SK-N-SH (cell line): ENCODE data around the gene NECTIN2. TPM values are rescaled to one million over a fixed set of nuclear protein-coding genes. Genes with fewer than 3 reads are reported as not detected.

Experiments
- CTCF ChIA-PET: fragments of 300-600, 350-600 bp; formaldehyde crosslinking; extraction: SDS; loops from one replicate; lab custom pipeline; 2021; lab: Yijun Ruan, JAX
- POLR2A ChIA-PET: fragments of 350-600 bp; sonication (Branson Sonifier 250); formaldehyde crosslinking; extraction: SDS; loops from one replicate; lab custom pipeline; 2020; ENCODE audit warnings: antibody characterized with exemption, inconsistent platforms; lab: Yijun Ruan, JAX
- DNase-seq: peaks from one replicate; pipeline ENCODE4 v3.0.0; 2012
- H2AFZ ChIP-seq: fragments of 200-600 bp; sonication (generic); 2 replicates; pipeline ENCODE4 v1.8.1; 2016; ENCODE audit warnings: antibody characterized with exemption, mild to moderate bottlenecking, low read depth
- H3F3A ChIP-seq: fragments of 200-600 bp; sonication (generic); replicated peaks from 2 replicates; pipeline ENCODE3; 2016; ENCODE audit warnings: antibody characterized with exemption, mild to moderate bottlenecking; ENCODE audit not compliant: insufficient read depth
- H3K27ac ChIP-seq, 2 experiments: fragments of 200-500 bp in 1 of 2; fragments of 200-600 bp in 1 of 2; sonication (Bioruptor generic) in 1 of 2; sonication (generic), shearing (Covaris generic) in 1 of 2; 2 replicates each; pipeline versions ENCODE4 v1.5.1 to v1.6.1; 2014 to 2016; ENCODE audit warnings: low read depth in 2 of 2, inconsistent platforms in 1 of 2, low read length in 1 of 2, mild to moderate bottlenecking in 1 of 2, mixed read lengths in 1 of 2
- H3K27me3 ChIP-seq: fragments of 200-600 bp; sonication (generic), shearing (Covaris generic); 2 replicates; pipeline ENCODE4 v1.6.1; 2016; ENCODE audit warnings: mixed run types; ENCODE audit not compliant: insufficient read depth
- H3K36me3 ChIP-seq, 2 experiments: fragments of 200-500 bp in 1 of 2; fragments of 200-600 bp in 1 of 2; sonication (Bioruptor generic) in 1 of 2; sonication (generic) in 1 of 2; replicated peaks in 1 of 2; 2 replicates each; pipeline versions ENCODE3 to v1.5.1; 2014 to 2016; ENCODE audit warnings: low read length in 1 of 2, mild to moderate bottlenecking in 1 of 2; ENCODE audit not compliant: insufficient read depth in 2 of 2, control insufficient read depth in 1 of 2
- H3K4me1 ChIP-seq, 2 experiments: fragments of 200-500 bp in 1 of 2; fragments of 200-600 bp in 1 of 2; sonication (Bioruptor generic) in 1 of 2; sonication (generic), shearing (Covaris generic) in 1 of 2; 2 replicates each; pipeline versions ENCODE4 v1.5.1 to v1.6.1; 2014 to 2016; ENCODE audit warnings: low read depth in 1 of 2, low read length in 1 of 2, mixed run types in 1 of 2; ENCODE audit not compliant: insufficient read depth in 2 of 2, control insufficient read depth in 1 of 2
- H3K4me2 ChIP-seq: fragments of 200-600 bp; sonication (generic), shearing (Covaris generic); 2 replicates; pipeline ENCODE4 v1.6.1; 2017; ENCODE audit warnings: mixed run types
- H3K4me3 ChIP-seq, 2 experiments: fragments of 200-500 bp in 1 of 2; fragments of 200-600 bp in 1 of 2; sonication (Bioruptor generic) in 1 of 2; sonication (generic), shearing (Covaris generic) in 1 of 2; 2 replicates each; pipeline versions ENCODE4 v1.5.1 to v1.8.1; 2014 to 2016; ENCODE audit warnings: low read depth in 2 of 2, inconsistent platforms in 1 of 2, low read length in 1 of 2, mild to moderate bottlenecking in 1 of 2, mixed read lengths in 1 of 2, moderate library complexity in 1 of 2
- H3K79me2 ChIP-seq: fragments of 200-600 bp; sonication (generic); 2 replicates; pipeline ENCODE4 v1.8.1; 2017; ENCODE audit warnings: mild to moderate bottlenecking; ENCODE audit not compliant: insufficient read depth
- H3K9ac ChIP-seq: fragments of 200-600 bp; sonication (generic); 2 replicates; pipeline ENCODE4 v1.6.1; 2017; ENCODE audit warnings: mixed run types
- H3K9me2 ChIP-seq: fragments of 200-600 bp; sonication (generic); 2 replicates; pipeline ENCODE4 v1.6.1; 2017; ENCODE audit warnings: mixed run types
- H3K9me3 ChIP-seq: fragments of 200-600 bp; sonication (generic); 2 replicates; pipeline ENCODE4 v1.6.1; 2017; ENCODE audit warnings: mixed run types, mild to moderate bottlenecking, moderate library complexity
- H4K20me1 ChIP-seq: fragments of 200-600 bp; sonication (generic); 2 replicates; pipeline ENCODE4 v1.6.1; 2017; ENCODE audit warnings: mild to moderate bottlenecking, mixed run types; ENCODE audit not compliant: insufficient read depth
- ELF1 ChIP-seq: IDR thresholded peaks from 2 replicates; pipeline ENCODE4 v1.4.0; 2012
- EP300 ChIP-seq, 2 experiments: IDR thresholded peaks; 2 replicates each; pipeline versions ENCODE4 v1.4.0 to v1.6.1; 2012; ENCODE audit warnings: borderline replicate concordance in 1 of 2, low read depth in 1 of 2, low read length in 1 of 2
- FOSL2 ChIP-seq: IDR thresholded peaks from 2 replicates; pipeline ENCODE4 v1.4.0; 2012; ENCODE audit warnings: low read depth, mild to moderate bottlenecking, moderate library complexity, borderline replicate concordance
- FOXM1 ChIP-seq: IDR thresholded peaks from 2 replicates; pipeline ENCODE4 v1.4.0; 2012; ENCODE audit warnings: low read depth, mild to moderate bottlenecking
- GATA2 ChIP-seq: sonication (generic); formaldehyde crosslinking; IDR thresholded peaks from 2 replicates; pipeline ENCODE4 v1.5.0; 2020; ENCODE audit warnings: mild to moderate bottlenecking, missing genetic modification reagents
- NFIC ChIP-seq: IDR thresholded peaks from 2 replicates; pipeline ENCODE4 v1.4.0; 2012; ENCODE audit warnings: borderline replicate concordance
- NRF1 ChIP-seq: IDR thresholded peaks from 2 replicates; pipeline ENCODE4 v1.6.1; 2012; ENCODE audit warnings: low read depth, mild to moderate bottlenecking, low read length
- RAD21 ChIP-seq: IDR thresholded peaks from 2 replicates; pipeline ENCODE4 v1.6.1; 2012; ENCODE audit warnings: mild to moderate bottlenecking, low read length
- RCOR1 ChIP-seq: fragments of 150-350 bp; IDR thresholded peaks from 2 replicates; pipeline ENCODE4 v1.6.1; 2017; ENCODE audit warnings: antibody characterized with exemption, low read length
- RXRA ChIP-seq: IDR thresholded peaks from 2 replicates; pipeline ENCODE4 v1.4.0; 2012; ENCODE audit warnings: low read depth, mild to moderate bottlenecking, borderline replicate concordance
- SIN3A ChIP-seq: IDR thresholded peaks from 2 replicates; pipeline ENCODE4 v1.6.1; 2012; ENCODE audit warnings: low read depth, mild to moderate bottlenecking, low read length, moderate library complexity, borderline replicate concordance
- SMC3 ChIP-seq: IDR thresholded peaks from 2 replicates; pipeline ENCODE4 v1.6.1; 2012; ENCODE audit warnings: low read depth, low read length, improper control_type of control experiment
- TAF1 ChIP-seq: IDR thresholded peaks from 2 replicates; pipeline ENCODE4 v1.6.1; 2012; ENCODE audit warnings: low read depth, mild to moderate bottlenecking, low read length, moderate library complexity, borderline replicate concordance
- TCF12 ChIP-seq: IDR thresholded peaks from 2 replicates; pipeline ENCODE4 v1.4.0; 2012
- YY1 ChIP-seq: IDR thresholded peaks from 2 replicates; pipeline ENCODE4 v1.4.0; 2012; ENCODE audit warnings: low read depth, mild to moderate bottlenecking
- WGBS: methylation state at CpG from one replicate; pipeline ENCODE4 v1.1.6; 2017; ENCODE audit warnings: low lambda C conversion rate; 5-methylcytosine and 5-hydroxymethylcytosine counted together
- polyA plus RNA-seq, 3 experiments: library from polyadenylated mRNA; depleted of rRNA; stranded (reverse); fragments of >200 nt; gene quantifications; 2 replicates each; pipeline ENCODE4 v1.2.3, GENCODE V29; 2012
- TF ChIP-seq, protein P1 (sequence below): IDR thresholded peaks from 2 replicates; pipeline ENCODE4 v1.6.1; 2012; ENCODE audit warnings: mild to moderate bottlenecking, low read depth, low read length, moderate library complexity
- TF ChIP-seq, protein P2 (sequence below): fragments of 200-600 bp; sonication (generic); IDR thresholded peaks from 2 replicates; pipeline ENCODE4 v1.6.1; 2017; ENCODE audit warnings: antibody characterized with exemption, mild to moderate bottlenecking, moderate library complexity
- TF ChIP-seq, protein P3 (sequence below): IDR thresholded peaks from 2 replicates; pipeline ENCODE4; 2012

NECTIN2 gene
- polyA plus RNA-seq, 1 of the 3 experiments (the other 2 are of a cell fraction) = 121 TPM

DNA sequence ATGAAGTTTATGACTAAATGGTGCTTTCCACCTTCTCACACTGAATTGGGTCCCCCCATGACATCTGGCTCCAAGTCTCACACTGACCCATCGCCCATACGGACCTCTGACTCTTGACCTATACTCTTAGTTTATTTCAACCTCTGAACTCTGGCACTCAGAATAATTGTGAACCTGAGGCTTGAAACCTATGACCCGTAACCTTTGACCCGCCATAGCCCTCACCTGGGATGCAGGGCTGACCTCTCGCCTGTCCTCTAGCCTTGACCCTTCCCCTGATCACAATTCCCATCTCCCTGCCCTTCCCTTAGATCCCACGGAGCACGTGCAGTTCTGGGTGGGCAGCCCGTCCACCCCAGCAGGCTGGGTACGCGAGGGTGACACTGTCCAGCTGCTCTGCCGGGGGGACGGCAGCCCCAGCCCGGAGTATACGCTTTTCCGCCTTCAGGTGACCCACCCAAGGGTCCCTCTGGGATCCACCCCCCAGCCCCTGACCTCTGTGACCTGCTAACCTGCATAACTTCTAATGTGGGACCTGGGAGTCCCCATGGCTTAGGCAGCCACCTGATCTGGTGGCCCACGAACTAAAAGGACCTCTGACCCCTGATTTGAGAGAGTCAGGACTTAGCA, 32.1 kb upstream of the NECTIN2 start (continued):
- TF ChIP-seq RXRA = no peak

DNA sequence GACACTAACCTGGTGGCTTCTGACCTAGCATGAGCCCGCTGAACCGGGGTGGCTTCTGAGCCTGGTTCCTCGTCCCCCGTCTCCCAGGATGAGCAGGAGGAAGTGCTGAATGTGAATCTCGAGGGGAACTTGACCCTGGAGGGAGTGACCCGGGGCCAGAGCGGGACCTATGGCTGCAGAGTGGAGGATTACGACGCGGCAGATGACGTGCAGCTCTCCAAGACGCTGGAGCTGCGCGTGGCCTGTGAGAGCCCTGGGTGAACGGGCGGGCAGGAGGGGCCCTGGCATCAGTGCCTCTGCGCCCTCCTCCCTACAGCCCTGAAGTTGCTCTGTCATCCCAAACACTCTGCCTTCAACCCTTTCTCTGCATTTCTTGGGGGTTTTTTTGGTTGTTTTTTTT, 31.6 kb upstream of the NECTIN2 start:
- ChIA-PET CTCF (no interaction called here), POLR2A (no interaction called here)
- 64% methylated on average over 5 of the region's 17 CpGs for WGBS

More for the DNA sequence above, 31.6 kb upstream of the NECTIN2 start:
- Histone ChIP-seq H3K27me3 (no peaks in the 10 kb centered on the region; the same call in 1 of the 2 replicates), H3F3A (no peaks in the 10 kb centered on the region), H3K9me3 (no peaks in the 10 kb centered on the region), H2AFZ (no peak overlapping the region), H3K4me2 (no peak overlapping the region), H3K27ac (no peak overlapping the region), H3K4me3 (no peak overlapping the region), H3K4me1 (peaks cover 0 to under 1% of the 10 kb centered on the region in 2 experiments; a peak in 1 of 4 replicates), H3K36me3 (no peaks in the 10 kb centered on the region), H3K79me2 (no peaks in the 10 kb centered on the region), H4K20me1 (no peaks in the 10 kb centered on the region), H3K9ac (no peak overlapping the region), H3K9me2 (no peaks in the 10 kb centered on the region)
- DNase-seq = no peak
- no peak for TF ChIP-seq FOSL2
- TF ChIP-seq EP300 (IDR thresholded peaks at IDR 0.05; ENCODE audit: borderline replicate concordance in 1 of 2, low read depth in 1 of 2, low read length in 1 of 2) = no peak
- no peak for TF ChIP-seq TAF1
- TF ChIP-seq RAD21 = no peak
- TF ChIP-seq SIN3A = no peak
- no peak for TF ChIP-seq ELF1
- TF ChIP-seq, protein P1, sequence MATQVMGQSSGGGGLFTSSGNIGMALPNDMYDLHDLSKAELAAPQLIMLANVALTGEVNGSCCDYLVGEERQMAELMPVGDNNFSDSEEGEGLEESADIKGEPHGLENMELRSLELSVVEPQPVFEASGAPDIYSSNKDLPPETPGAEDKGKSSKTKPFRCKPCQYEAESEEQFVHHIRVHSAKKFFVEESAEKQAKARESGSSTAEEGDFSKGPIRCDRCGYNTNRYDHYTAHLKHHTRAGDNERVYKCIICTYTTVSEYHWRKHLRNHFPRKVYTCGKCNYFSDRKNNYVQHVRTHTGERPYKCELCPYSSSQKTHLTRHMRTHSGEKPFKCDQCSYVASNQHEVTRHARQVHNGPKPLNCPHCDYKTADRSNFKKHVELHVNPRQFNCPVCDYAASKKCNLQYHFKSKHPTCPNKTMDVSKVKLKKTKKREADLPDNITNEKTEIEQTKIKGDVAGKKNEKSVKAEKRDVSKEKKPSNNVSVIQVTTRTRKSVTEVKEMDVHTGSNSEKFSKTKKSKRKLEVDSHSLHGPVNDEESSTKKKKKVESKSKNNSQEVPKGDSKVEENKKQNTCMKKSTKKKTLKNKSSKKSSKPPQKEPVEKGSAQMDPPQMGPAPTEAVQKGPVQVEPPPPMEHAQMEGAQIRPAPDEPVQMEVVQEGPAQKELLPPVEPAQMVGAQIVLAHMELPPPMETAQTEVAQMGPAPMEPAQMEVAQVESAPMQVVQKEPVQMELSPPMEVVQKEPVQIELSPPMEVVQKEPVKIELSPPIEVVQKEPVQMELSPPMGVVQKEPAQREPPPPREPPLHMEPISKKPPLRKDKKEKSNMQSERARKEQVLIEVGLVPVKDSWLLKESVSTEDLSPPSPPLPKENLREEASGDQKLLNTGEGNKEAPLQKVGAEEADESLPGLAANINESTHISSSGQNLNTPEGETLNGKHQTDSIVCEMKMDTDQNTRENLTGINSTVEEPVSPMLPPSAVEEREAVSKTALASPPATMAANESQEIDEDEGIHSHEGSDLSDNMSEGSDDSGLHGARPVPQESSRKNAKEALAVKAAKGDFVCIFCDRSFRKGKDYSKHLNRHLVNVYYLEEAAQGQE = no peak
- TF ChIP-seq, protein P2, sequence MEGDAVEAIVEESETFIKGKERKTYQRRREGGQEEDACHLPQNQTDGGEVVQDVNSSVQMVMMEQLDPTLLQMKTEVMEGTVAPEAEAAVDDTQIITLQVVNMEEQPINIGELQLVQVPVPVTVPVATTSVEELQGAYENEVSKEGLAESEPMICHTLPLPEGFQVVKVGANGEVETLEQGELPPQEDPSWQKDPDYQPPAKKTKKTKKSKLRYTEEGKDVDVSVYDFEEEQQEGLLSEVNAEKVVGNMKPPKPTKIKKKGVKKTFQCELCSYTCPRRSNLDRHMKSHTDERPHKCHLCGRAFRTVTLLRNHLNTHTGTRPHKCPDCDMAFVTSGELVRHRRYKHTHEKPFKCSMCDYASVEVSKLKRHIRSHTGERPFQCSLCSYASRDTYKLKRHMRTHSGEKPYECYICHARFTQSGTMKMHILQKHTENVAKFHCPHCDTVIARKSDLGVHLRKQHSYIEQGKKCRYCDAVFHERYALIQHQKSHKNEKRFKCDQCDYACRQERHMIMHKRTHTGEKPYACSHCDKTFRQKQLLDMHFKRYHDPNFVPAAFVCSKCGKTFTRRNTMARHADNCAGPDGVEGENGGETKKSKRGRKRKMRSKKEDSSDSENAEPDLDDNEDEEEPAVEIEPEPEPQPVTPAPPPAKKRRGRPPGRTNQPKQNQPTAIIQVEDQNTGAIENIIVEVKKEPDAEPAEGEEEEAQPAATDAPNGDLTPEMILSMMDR = no peak
- TF ChIP-seq NFIC = no peak
- no peak for TF ChIP-seq NRF1
- TF ChIP-seq TCF12 = no peak
- no peak for TF ChIP-seq YY1
- no peak for TF ChIP-seq SMC3
- no peak for TF ChIP-seq GATA2 (CRISPR knock-in tag)
- no peak for TF ChIP-seq FOXM1
- TF ChIP-seq RCOR1 = no peak
- TF ChIP-seq, protein P3, sequence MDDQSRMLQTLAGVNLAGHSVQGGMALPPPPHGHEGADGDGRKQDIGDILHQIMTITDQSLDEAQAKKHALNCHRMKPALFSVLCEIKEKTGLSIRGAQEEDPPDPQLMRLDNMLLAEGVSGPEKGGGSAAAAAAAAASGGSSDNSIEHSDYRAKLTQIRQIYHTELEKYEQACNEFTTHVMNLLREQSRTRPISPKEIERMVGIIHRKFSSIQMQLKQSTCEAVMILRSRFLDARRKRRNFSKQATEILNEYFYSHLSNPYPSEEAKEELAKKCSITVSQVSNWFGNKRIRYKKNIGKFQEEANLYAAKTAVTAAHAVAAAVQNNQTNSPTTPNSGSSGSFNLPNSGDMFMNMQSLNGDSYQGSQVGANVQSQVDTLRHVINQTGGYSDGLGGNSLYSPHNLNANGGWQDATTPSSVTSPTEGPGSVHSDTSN = no peak
